SK-N-MC (cell line): ENCODE measurements around the gene TPX2.

Source experiments
- DNase-seq: peaks from one replicate; pipeline ENCODE4 v3.0.0-alpha.2; 2011; ENCODE audit warnings: low read depth, low spot score
- H3K27ac ChIP-seq: fragments of 200-600 bp; sonication (generic); 2 replicates; pipeline ENCODE4 v1.5.1; 2016; ENCODE audit warnings: mixed run types
- H3K36me3 ChIP-seq: fragments of 200-600 bp; sonication (generic); 2 replicates; pipeline ENCODE4 v1.6.1; 2017; ENCODE audit warnings: antibody characterized with exemption, low read length, mixed read lengths; ENCODE audit not compliant: insufficient read depth
- H3K4me3 ChIP-seq: fragments of 200-600 bp; sonication (generic); 2 replicates; pipeline ENCODE4 v1.5.1; 2016
- H3K9ac ChIP-seq: fragments of 200-600 bp; sonication (generic); 2 replicates; pipeline ENCODE4 v1.8.0; 2017; ENCODE audit warnings: mixed run types, mixed read lengths; ENCODE audit not compliant: insufficient read length
- H3K9me3 ChIP-seq: fragments of 200-600 bp; sonication (generic); 2 replicates; pipeline ENCODE4 v1.6.1; 2017; ENCODE audit warnings: low read depth, mild to moderate bottlenecking, antibody characterized with exemption, low read length, moderate library complexity, mixed read lengths
- EZH2 ChIP-seq: fragments of 200-600 bp; sonication (generic); IDR thresholded peaks from one replicate; pipeline ENCODE4 v1.6.1; 2017; ENCODE audit warnings: antibody characterized with exemption
- FOXP2 ChIP-seq: optimal IDR thresholded peaks from 2 replicates; pipeline ENCODE3; 2011; ENCODE audit warnings: mild to moderate bottlenecking, moderate library complexity; ENCODE audit not compliant: insufficient read depth; ENCODE audit errors: extremely low read length, control extremely low read depth
- POLR2AphosphoS5 ChIP-seq: IDR thresholded peaks from 2 replicates; pipeline ENCODE4 v1.6.1; 2012; ENCODE audit warnings: mild to moderate bottlenecking, low read depth, low read length, borderline replicate concordance

Gene TPX2

GRCh38 chr20:31747640-31748039, 8.6 kb downstream of the TPX2 start:
- TF ChIP-seq FOXP2 = no peak
- TF ChIP-seq EZH2 = no peak
- TF ChIP-seq POLR2AphosphoS5 = no peak
- no peak overlapping the region for H3K4me3 ChIP-seq
- no peak for DNase-seq
- H3K9ac ChIP-seq = no peak overlapping the region
- H3K36me3 ChIP-seq = peaks cover 78% of the 10 kb centered on the region
- no peak overlapping the region for H3K27ac ChIP-seq
- H3K9me3 ChIP-seq = no peaks in the 10 kb centered on the region

- Histone ChIP-seq H3K4me3 (no peak overlapping the region), H3K27ac (no peak overlapping the region), H3K36me3 (peaks cover 72% of the 10 kb centered on the region), H3K9ac (no peak overlapping the region), H3K9me3 (no peaks in the 10 kb centered on the region)
- TF ChIP-seq EZH2 (no peak), FOXP2 (no peak)
- no peak for DNase-seq
Observed at GRCh38 chr20:31749223-31749622, 10.1 kb downstream of the TPX2 start.

GRCh38 chr20:31751126-31751525, 12.0 kb downstream of the TPX2 start:
- no peak for DNase-seq
- H3K9ac ChIP-seq = no peak overlapping the region
- H3K27ac ChIP-seq = no peak overlapping the region
- H3K9me3 ChIP-seq = no peaks in the 10 kb centered on the region
- no peak for TF ChIP-seq POLR2AphosphoS5
- H3K36me3 ChIP-seq = peaks cover 60% of the 10 kb centered on the region
- H3K4me3 ChIP-seq = no peak overlapping the region

- Histone ChIP-seq H3K9me3 (no peaks in the 10 kb centered on the region), H3K9ac (no peak overlapping the region), H3K36me3 (peaks cover 74% of the 10 kb centered on the region), H3K27ac (no peak overlapping the region), H3K4me3 (no peak overlapping the region)
- no peak for TF ChIP-seq FOXP2
- TF ChIP-seq EZH2 = no peak
- DNase-seq = no peak
Observed at GRCh38 chr20:31757254-31757653, 18.2 kb downstream of the TPX2 start.

GRCh38 chr20:31758521-31758920, 19.4 kb downstream of the TPX2 start:
- Histone ChIP-seq H3K9ac (no peak overlapping the region), H3K27ac (no peak overlapping the region), H3K36me3 (peaks cover 71% of the 10 kb centered on the region), H3K4me3 (no peak overlapping the region), H3K9me3 (no peaks in the 10 kb centered on the region)
- no peak for TF ChIP-seq EZH2
- no peak for TF ChIP-seq FOXP2
- no peak for TF ChIP-seq POLR2AphosphoS5
- no peak for DNase-seq

GRCh38 chr20:31758991-31759390, 19.9 kb downstream of the TPX2 start:
- TF ChIP-seq EZH2 (no peak), POLR2AphosphoS5 (no peak)
- H3K4me3 ChIP-seq = no peak overlapping the region
- no peak overlapping the region for H3K9ac ChIP-seq
- no peak overlapping the region for H3K27ac ChIP-seq
- no peaks in the 10 kb centered on the region for H3K9me3 ChIP-seq
- H3K36me3 ChIP-seq = peaks cover 72% of the 10 kb centered on the region
- no peak for DNase-seq

- no peak for DNase-seq
- peaks cover 82% of the 10 kb centered on the region for H3K36me3 ChIP-seq
Observed at GRCh38 chr20:31759836-31760518, 20.9 kb downstream of the TPX2 start.

GRCh38 chr20:31760519-31761240, 21.6 kb downstream of the TPX2 start:
- no peak for TF ChIP-seq POLR2AphosphoS5
- TF ChIP-seq FOXP2 = no peak
- no peak for TF ChIP-seq EZH2
- Histone ChIP-seq H3K4me3 (no peak overlapping the region), H3K27ac (no peak overlapping the region), H3K9ac (no peak overlapping the region), H3K36me3 (peaks cover 87% of the 10 kb centered on the region), H3K9me3 (no peaks in the 10 kb centered on the region)
- no peak for DNase-seq

More at GRCh38 chr20:31759836-31760518, 20.9 kb downstream of the TPX2 start:
- TF ChIP-seq POLR2AphosphoS5 = no peak
- TF ChIP-seq EZH2 = no peak
- TF ChIP-seq FOXP2 = no peak
- H3K9me3 ChIP-seq = no peaks in the 10 kb centered on the region
- no peak overlapping the region for H3K9ac ChIP-seq
- H3K27ac ChIP-seq = no peak overlapping the region
- no peak overlapping the region for H3K4me3 ChIP-seq
